WTC11 (cell line): ENCODE measurements around the gene SMG7. TPM values are rescaled to one million over a fixed set of nuclear protein-coding genes. Genes with fewer than 3 reads are reported as not detected.

Experiments
- ATAC-seq: fragments of 200-7000 bp; cut with Tn5 transposase; 2 replicates; pipeline ENCODE4 v1.10.0; 2021; ENCODE audit warnings: mild to moderate bottlenecking, moderate library complexity
- CTCF ChIA-PET: fragments of 300-600 bp; sonication (Branson Sonifier 250); formaldehyde crosslinking; loops from one replicate; lab custom pipeline; 2021; ENCODE audit warnings: antibody characterized with exemption; lab: Charles Lee
- POLR2A ChIA-PET: fragments of 350-600 bp; sonication (Branson Sonifier 250); formaldehyde crosslinking; loops from one replicate; lab custom pipeline; 2021; ENCODE audit warnings: antibody characterized with exemption; lab: Charles Lee
- DNase-seq: peaks from one replicate; pipeline ENCODE4 v3.0.0; 2021; ENCODE audit warnings: low spot score
- H3K27ac Mint-ChIP-seq: 2 replicates; pipeline ENCODE4 v1.8.0; 2021; ENCODE audit warnings: mixed read lengths
- H3K27me3 Mint-ChIP-seq: 2 replicates; pipeline ENCODE4 v1.8.0; 2021; ENCODE audit warnings: low read depth, mild to moderate bottlenecking, moderate library complexity, mixed read lengths
- H3K36me3 Mint-ChIP-seq: 2 replicates; pipeline ENCODE4 v1.8.0; 2021; ENCODE audit warnings: mixed read lengths
- H3K4me1 Mint-ChIP-seq: 2 replicates; pipeline ENCODE4 v1.8.0; 2022; ENCODE audit warnings: mixed read lengths
- H3K4me3 Mint-ChIP-seq: 2 replicates; pipeline ENCODE4 v1.8.0; 2021; ENCODE audit warnings: mild to moderate bottlenecking, moderate library complexity, mixed read lengths
- H3K9me3 Mint-ChIP-seq: 2 replicates; pipeline ENCODE4 v1.8.0; 2021; ENCODE audit warnings: mixed read lengths
- ATF1 ChIP-seq: sonication (generic); formaldehyde crosslinking; IDR thresholded peaks from 2 replicates; pipeline ENCODE4 v1.8.1; 2023; ENCODE audit warnings: mild to moderate bottlenecking, moderate library complexity, missing genetic modification reagents
- CREM ChIP-seq: sonication (generic); formaldehyde crosslinking; IDR thresholded peaks from 2 replicates; pipeline ENCODE4 v1.8.1; 2022; ENCODE audit warnings: mild to moderate bottlenecking, missing genetic modification reagents, moderate library complexity
- EMX1 ChIP-seq: fragments of 250-450 bp; sonication (Bioruptor Pico); IDR thresholded peaks from 2 replicates; pipeline ENCODE4 v1.8.0; 2021; ENCODE audit warnings: mild to moderate bottlenecking
- ESRRA ChIP-seq: sonication (generic); formaldehyde crosslinking; IDR thresholded peaks from 2 replicates; pipeline ENCODE4 v1.8.1; 2022; ENCODE audit warnings: mild to moderate bottlenecking, missing genetic modification reagents, borderline replicate concordance
- GABPB1 ChIP-seq: sonication (generic); formaldehyde crosslinking; IDR thresholded peaks from 2 replicates; pipeline ENCODE4 v1.8.1; 2023; ENCODE audit warnings: mild to moderate bottlenecking, missing genetic modification reagents
- JAZF1 ChIP-seq: fragments of 250-450 bp; sonication (Bioruptor Pico); IDR thresholded peaks from 2 replicates; pipeline ENCODE4 v1.9.0; 2021; ENCODE audit warnings: moderate library complexity, mild to moderate bottlenecking, inconsistent platforms
- KAT7 ChIP-seq: sonication (generic); formaldehyde crosslinking; IDR thresholded peaks from 2 replicates; pipeline ENCODE4 v1.8.1; 2023; ENCODE audit warnings: missing genetic modification reagents, mild to moderate bottlenecking, borderline replicate concordance
- MYBL2 ChIP-seq: sonication (generic); formaldehyde crosslinking; IDR thresholded peaks from 2 replicates; pipeline ENCODE4 v1.8.1; 2023; ENCODE audit warnings: mild to moderate bottlenecking, moderate library complexity, missing genetic modification reagents
- NFATC4 ChIP-seq: fragments of 250-450 bp; sonication (Bioruptor Pico); IDR thresholded peaks from 2 replicates; pipeline ENCODE4 v1.9.0; 2021; ENCODE audit warnings: mild to moderate bottlenecking
- NFYB ChIP-seq: sonication (generic); formaldehyde crosslinking; conservative IDR thresholded peaks from 2 replicates; pipeline ENCODE4 v1.8.0; 2022; ENCODE audit warnings: low read depth, missing genetic modification reagents
- NR2C2 ChIP-seq: sonication (generic); formaldehyde crosslinking; IDR thresholded peaks from 2 replicates; pipeline ENCODE4 v1.8.0; 2022; ENCODE audit warnings: mild to moderate bottlenecking, missing genetic modification reagents
- SOX15 ChIP-seq: fragments of 250-450 bp; sonication (Bioruptor Pico); IDR thresholded peaks from 2 replicates; pipeline ENCODE4 v1.9.0; 2021; ENCODE audit warnings: mild to moderate bottlenecking
- ZBTB21 ChIP-seq: sonication (generic); formaldehyde crosslinking; IDR thresholded peaks from 2 replicates; pipeline ENCODE4 v1.8.1; 2023; ENCODE audit warnings: mild to moderate bottlenecking, missing genetic modification reagents, borderline replicate concordance
- ZNF121 ChIP-seq: sonication (generic); formaldehyde crosslinking; IDR thresholded peaks from 2 replicates; pipeline ENCODE4 v1.8.0; 2023; ENCODE audit warnings: missing genetic modification reagents
- ZNF219 ChIP-seq: sonication (generic); formaldehyde crosslinking; IDR thresholded peaks from 2 replicates; pipeline ENCODE4 v1.8.0; 2023; ENCODE audit warnings: missing genetic modification reagents, mild to moderate bottlenecking, borderline replicate concordance
- ZNF396 ChIP-seq: fragments of 250-450 bp; sonication (Bioruptor Pico); IDR thresholded peaks from 2 replicates; pipeline ENCODE4 v1.8.0; 2021; ENCODE audit warnings: mild to moderate bottlenecking, moderate library complexity, borderline replicate concordance
- total RNA-seq: library from RNA; stranded (reverse); gene quantifications from 3 replicates; pipeline ENCODE4 v1.2.3, GENCODE V29; 2021
- TF ChIP-seq, protein P1 (sequence below): sonication (generic); formaldehyde crosslinking; IDR thresholded peaks from 2 replicates; pipeline ENCODE4 v1.8.1; 2023; ENCODE audit warnings: mild to moderate bottlenecking, missing genetic modification reagents, borderline replicate concordance
- TF ChIP-seq, protein P2 (sequence below): fragments of 250-450 bp; sonication (Bioruptor Pico); IDR thresholded peaks from 2 replicates; pipeline ENCODE4 v1.8.0; 2021; ENCODE audit warnings: mild to moderate bottlenecking
- TF ChIP-seq, protein P3 (sequence below): sonication (generic); formaldehyde crosslinking; conservative IDR thresholded peaks from 2 replicates; pipeline ENCODE4 v1.8.1; 2022; ENCODE audit warnings: mild to moderate bottlenecking, missing genetic modification reagents
- TF ChIP-seq, protein P4 (sequence below): fragments of 250-450 bp; sonication (Bioruptor Pico); IDR thresholded peaks from 2 replicates; pipeline ENCODE4 v1.9.0; 2021; ENCODE audit warnings: moderate library complexity, mild to moderate bottlenecking, inconsistent platforms, borderline replicate concordance
- TF ChIP-seq, protein P5 (sequence below): sonication (generic); formaldehyde crosslinking; IDR thresholded peaks from 2 replicates; pipeline ENCODE4 v1.8.0; 2022; ENCODE audit warnings: mild to moderate bottlenecking, missing genetic modification reagents
- TF ChIP-seq, protein P6 (sequence below): sonication (generic); formaldehyde crosslinking; IDR thresholded peaks from 2 replicates; pipeline ENCODE4 v1.8.0; 2023; ENCODE audit warnings: missing genetic modification reagents, mild to moderate bottlenecking, borderline replicate concordance
- TF ChIP-seq, protein P7 (sequence below): sonication (generic); formaldehyde crosslinking; IDR thresholded peaks from 2 replicates; pipeline ENCODE4 v1.8.1; 2023; ENCODE audit warnings: mild to moderate bottlenecking, missing genetic modification reagents
- TF ChIP-seq, protein P8 (sequence below): fragments of 250-450 bp; sonication (Bioruptor Pico); IDR thresholded peaks from 2 replicates; pipeline ENCODE4 v2.1.2; 2022; ENCODE audit warnings: mild to moderate bottlenecking, moderate library complexity

Gene SMG7
- total RNA-seq, 1 experiment from 2014 or later: 57.8 TPM

DNA sequence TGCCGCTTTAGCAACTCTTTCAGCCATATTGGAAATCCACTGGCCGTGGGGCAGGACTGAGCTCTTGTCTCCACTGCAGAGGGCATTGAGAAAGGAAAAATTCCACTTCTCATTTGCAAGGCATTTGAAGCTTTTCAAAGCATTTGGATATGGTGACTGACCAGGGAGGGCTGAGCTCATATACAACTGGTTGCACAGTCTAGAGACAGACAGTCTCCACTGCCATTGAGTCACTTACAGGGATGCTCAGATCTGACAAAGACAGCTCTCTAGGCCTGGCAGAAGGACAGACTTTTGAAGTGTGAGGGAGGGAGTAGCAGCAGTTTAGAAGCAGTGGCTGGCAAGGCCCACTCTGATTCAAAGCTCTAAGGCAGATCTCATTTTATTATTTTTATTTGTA, 93.7 kb downstream of the SMG7 start (continued):
- TF ChIP-seq, protein P1, sequence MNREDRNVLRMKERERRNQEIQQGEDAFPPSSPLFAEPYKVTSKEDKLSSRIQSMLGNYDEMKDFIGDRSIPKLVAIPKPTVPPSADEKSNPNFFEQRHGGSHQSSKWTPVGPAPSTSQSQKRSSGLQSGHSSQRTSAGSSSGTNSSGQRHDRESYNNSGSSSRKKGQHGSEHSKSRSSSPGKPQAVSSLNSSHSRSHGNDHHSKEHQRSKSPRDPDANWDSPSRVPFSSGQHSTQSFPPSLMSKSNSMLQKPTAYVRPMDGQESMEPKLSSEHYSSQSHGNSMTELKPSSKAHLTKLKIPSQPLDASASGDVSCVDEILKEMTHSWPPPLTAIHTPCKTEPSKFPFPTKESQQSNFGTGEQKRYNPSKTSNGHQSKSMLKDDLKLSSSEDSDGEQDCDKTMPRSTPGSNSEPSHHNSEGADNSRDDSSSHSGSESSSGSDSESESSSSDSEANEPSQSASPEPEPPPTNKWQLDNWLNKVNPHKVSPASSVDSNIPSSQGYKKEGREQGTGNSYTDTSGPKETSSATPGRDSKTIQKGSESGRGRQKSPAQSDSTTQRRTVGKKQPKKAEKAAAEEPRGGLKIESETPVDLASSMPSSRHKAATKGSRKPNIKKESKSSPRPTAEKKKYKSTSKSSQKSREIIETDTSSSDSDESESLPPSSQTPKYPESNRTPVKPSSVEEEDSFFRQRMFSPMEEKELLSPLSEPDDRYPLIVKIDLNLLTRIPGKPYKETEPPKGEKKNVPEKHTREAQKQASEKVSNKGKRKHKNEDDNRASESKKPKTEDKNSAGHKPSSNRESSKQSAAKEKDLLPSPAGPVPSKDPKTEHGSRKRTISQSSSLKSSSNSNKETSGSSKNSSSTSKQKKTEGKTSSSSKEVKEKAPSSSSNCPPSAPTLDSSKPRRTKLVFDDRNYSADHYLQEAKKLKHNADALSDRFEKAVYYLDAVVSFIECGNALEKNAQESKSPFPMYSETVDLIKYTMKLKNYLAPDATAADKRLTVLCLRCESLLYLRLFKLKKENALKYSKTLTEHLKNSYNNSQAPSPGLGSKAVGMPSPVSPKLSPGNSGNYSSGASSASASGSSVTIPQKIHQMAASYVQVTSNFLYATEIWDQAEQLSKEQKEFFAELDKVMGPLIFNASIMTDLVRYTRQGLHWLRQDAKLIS (CRISPR knock-in tag): no peak
- TF ChIP-seq, protein P2, sequence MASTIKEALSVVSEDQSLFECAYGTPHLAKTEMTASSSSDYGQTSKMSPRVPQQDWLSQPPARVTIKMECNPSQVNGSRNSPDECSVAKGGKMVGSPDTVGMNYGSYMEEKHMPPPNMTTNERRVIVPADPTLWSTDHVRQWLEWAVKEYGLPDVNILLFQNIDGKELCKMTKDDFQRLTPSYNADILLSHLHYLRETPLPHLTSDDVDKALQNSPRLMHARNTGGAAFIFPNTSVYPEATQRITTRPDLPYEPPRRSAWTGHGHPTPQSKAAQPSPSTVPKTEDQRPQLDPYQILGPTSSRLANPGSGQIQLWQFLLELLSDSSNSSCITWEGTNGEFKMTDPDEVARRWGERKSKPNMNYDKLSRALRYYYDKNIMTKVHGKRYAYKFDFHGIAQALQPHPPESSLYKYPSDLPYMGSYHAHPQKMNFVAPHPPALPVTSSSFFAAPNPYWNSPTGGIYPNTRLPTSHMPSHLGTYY: no peak
- TF ChIP-seq NFATC4 (no peak), ZBTB21 (CRISPR knock-in tag) (no peak), GABPB1 (CRISPR knock-in tag) (no peak), ZNF396 (CRISPR knock-in tag) (no peak)
- TF ChIP-seq, protein P3, sequence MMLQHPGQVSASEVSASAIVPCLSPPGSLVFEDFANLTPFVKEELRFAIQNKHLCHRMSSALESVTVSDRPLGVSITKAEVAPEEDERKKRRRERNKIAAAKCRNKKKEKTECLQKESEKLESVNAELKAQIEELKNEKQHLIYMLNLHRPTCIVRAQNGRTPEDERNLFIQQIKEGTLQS (CRISPR knock-in tag): no peak
- TF ChIP-seq, protein P4, sequence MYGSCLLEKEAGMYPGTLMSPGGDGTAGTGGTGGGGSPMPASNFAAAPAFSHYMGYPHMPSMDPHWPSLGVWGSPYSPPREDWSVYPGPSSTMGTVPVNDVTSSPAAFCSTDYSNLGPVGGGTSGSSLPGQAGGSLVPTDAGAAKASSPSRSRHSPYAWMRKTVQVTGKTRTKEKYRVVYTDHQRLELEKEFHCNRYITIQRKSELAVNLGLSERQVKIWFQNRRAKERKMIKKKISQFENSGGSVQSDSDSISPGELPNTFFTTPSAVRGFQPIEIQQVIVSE: no peak
- TF ChIP-seq, protein P5, sequence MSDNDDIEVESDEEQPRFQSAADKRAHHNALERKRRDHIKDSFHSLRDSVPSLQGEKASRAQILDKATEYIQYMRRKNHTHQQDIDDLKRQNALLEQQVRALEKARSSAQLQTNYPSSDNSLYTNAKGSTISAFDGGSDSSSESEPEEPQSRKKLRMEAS (CRISPR knock-in tag): no peak
- TF ChIP-seq, protein P6, sequence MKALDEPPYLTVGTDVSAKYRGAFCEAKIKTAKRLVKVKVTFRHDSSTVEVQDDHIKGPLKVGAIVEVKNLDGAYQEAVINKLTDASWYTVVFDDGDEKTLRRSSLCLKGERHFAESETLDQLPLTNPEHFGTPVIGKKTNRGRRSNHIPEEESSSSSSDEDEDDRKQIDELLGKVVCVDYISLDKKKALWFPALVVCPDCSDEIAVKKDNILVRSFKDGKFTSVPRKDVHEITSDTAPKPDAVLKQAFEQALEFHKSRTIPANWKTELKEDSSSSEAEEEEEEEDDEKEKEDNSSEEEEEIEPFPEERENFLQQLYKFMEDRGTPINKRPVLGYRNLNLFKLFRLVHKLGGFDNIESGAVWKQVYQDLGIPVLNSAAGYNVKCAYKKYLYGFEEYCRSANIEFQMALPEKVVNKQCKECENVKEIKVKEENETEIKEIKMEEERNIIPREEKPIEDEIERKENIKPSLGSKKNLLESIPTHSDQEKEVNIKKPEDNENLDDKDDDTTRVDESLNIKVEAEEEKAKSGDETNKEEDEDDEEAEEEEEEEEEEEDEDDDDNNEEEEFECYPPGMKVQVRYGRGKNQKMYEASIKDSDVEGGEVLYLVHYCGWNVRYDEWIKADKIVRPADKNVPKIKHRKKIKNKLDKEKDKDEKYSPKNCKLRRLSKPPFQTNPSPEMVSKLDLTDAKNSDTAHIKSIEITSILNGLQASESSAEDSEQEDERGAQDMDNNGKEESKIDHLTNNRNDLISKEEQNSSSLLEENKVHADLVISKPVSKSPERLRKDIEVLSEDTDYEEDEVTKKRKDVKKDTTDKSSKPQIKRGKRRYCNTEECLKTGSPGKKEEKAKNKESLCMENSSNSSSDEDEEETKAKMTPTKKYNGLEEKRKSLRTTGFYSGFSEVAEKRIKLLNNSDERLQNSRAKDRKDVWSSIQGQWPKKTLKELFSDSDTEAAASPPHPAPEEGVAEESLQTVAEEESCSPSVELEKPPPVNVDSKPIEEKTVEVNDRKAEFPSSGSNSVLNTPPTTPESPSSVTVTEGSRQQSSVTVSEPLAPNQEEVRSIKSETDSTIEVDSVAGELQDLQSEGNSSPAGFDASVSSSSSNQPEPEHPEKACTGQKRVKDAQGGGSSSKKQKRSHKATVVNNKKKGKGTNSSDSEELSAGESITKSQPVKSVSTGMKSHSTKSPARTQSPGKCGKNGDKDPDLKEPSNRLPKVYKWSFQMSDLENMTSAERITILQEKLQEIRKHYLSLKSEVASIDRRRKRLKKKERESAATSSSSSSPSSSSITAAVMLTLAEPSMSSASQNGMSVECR: no peak
- TF ChIP-seq, protein P7, sequence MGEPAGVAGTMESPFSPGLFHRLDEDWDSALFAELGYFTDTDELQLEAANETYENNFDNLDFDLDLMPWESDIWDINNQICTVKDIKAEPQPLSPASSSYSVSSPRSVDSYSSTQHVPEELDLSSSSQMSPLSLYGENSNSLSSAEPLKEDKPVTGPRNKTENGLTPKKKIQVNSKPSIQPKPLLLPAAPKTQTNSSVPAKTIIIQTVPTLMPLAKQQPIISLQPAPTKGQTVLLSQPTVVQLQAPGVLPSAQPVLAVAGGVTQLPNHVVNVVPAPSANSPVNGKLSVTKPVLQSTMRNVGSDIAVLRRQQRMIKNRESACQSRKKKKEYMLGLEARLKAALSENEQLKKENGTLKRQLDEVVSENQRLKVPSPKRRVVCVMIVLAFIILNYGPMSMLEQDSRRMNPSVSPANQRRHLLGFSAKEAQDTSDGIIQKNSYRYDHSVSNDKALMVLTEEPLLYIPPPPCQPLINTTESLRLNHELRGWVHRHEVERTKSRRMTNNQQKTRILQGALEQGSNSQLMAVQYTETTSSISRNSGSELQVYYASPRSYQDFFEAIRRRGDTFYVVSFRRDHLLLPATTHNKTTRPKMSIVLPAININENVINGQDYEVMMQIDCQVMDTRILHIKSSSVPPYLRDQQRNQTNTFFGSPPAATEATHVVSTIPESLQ (CRISPR knock-in tag): no peak

DNA sequence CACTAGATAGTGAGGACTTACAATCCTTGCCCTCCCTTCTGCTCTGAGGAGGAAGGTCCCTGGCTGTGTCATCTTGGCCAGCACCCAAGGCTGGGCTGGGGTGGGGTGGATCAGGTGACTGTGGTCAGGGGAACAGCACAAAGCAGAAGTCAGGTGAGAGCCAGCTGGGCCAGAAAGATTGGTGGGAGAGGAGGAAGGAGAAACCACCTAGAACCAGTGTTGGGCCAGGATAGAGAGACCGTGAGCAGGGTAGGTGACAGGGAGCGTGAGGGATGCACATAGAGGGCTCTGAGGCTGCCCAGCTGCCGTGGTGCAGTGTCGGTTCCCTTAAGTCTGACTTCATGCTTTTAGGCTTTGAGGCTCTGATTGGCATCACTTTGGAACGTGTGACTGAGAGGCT, 95.3 kb downstream of the SMG7 start:
- no peaks in the 10 kb centered on the region for H3K9me3 Mint-ChIP-seq
- no peaks in the 10 kb centered on the region for H3K4me1 Mint-ChIP-seq
- DNase-seq: no peak
- no peak for ATAC-seq
- no peak overlapping the region for H3K27ac Mint-ChIP-seq
- no peaks in the 10 kb centered on the region for H3K27me3 Mint-ChIP-seq
- CTCF ChIA-PET: interaction anchor here (0.9 kb wide), 1 partner anchor 30 kb away, joined by 4 read pairs; no protein-coding TSS in a partner anchor
- no peak overlapping the region for H3K4me3 Mint-ChIP-seq
- POLR2A ChIA-PET: no interaction called here
- no peaks in the 10 kb centered on the region for H3K36me3 Mint-ChIP-seq
- no peak for TF ChIP-seq CREM (CRISPR knock-in tag)
- no peak for TF ChIP-seq NR2C2
- TF ChIP-seq SOX15 (CRISPR knock-in tag): no peak
- no peak for TF ChIP-seq JAZF1 (CRISPR knock-in tag)
- TF ChIP-seq ZNF121 (CRISPR knock-in tag): no peak
- TF ChIP-seq, protein P8, sequence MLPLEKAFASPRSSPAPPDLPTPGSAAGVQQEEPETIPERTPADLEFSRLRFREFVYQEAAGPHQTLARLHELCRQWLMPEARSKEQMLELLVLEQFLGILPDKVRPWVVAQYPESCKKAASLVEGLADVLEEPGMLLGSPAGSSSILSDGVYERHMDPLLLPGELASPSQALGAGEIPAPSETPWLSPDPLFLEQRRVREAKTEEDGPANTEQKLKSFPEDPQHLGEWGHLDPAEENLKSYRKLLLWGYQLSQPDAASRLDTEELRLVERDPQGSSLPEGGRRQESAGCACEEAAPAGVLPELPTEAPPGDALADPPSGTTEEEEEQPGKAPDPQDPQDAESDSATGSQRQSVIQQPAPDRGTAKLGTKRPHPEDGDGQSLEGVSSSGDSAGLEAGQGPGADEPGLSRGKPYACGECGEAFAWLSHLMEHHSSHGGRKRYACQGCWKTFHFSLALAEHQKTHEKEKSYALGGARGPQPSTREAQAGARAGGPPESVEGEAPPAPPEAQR (CRISPR knock-in tag): no peak
- no peak for TF ChIP-seq ESRRA (CRISPR knock-in tag)
- no peak for TF ChIP-seq EMX1
- no peak for TF ChIP-seq NFYB
- no peak for TF ChIP-seq KAT7 (CRISPR knock-in tag)
- TF ChIP-seq MYBL2 (CRISPR knock-in tag): no peak
- TF ChIP-seq ZNF219 (CRISPR knock-in tag): no peak
- TF ChIP-seq ATF1 (CRISPR knock-in tag): no peak
